Activated CD4-positive, alpha-beta T cell treated with anti-CD3 and anti-CD28 coated beads, Interleukin-2, Interleukin-4, amounts not matched to agents 100 ng/mL and 50 ng/mL, durations not matched to agents 16 hours and 8 hours (primary cell): ENCODE results near the gene BMP2K.
"Not testable (repeated sequence)": the region's sequence is repeated elsewhere in the genome, so short reads cannot be mapped to it uniquely, and the experiment has no call there.

Source experiments
- DNase-seq: peaks from one replicate; pipeline ENCODE4 v3.0.0-alpha.2; 2020; ENCODE audit warnings: low spot score

The BMP2K gene

DNA sequence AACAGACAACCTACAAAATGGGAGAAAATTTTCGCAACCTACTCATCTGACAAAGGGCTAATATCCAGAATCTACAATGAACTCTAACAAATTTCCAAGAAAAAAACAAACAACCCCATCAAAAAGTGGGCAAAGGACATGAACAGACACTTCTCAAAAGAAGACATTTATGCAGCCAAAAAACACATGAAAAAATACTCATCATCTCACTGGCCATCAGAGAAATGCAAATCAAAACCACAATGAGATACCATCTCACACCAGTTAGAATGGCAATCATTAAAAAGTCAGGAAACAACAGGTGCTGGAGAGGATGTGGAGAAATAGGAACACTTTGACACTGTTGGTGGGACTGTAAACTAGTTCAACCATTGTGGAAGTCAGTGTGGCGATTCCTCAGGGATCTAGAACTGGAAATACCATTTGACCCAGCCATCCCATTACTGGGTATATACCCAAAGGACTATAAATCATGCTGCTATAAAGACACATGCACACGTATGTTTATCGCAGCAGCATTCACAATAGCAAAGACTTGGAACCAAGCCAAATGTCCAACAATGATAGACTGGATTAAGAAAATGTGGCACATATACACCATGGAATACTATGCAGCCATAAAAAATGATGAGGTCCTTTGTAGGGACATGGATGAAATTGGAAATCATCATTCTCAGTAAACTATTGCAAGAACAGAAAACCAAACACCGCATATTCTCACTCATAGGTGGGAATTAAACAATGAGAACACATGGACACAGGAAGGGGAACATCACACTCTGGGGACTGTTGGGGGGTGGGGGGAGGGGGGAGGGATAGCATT lies 19.7 kb downstream of the BMP2K start:
- DNase-seq: not testable (repeated sequence)

DNA sequence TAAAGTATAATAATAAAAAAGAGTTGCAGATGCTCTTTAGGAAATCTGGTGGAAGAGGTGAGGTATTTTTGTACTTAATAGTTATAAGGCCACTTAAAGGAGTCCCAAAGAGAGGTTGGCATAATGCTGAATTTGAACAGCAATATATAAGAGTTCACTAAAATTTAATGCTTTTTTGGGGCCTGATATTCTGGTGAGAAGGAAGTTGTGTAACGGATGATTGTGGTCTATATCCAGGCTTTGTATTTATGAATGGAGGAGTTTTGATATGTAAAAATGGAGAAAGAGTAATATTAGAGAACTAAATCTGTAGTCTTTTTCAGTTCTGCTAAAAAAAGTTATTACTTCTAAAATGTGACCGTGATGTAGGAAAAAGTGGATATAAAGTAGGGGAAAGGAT lies 20.4 kb downstream of the BMP2K start:
- no peak for DNase-seq

DNA sequence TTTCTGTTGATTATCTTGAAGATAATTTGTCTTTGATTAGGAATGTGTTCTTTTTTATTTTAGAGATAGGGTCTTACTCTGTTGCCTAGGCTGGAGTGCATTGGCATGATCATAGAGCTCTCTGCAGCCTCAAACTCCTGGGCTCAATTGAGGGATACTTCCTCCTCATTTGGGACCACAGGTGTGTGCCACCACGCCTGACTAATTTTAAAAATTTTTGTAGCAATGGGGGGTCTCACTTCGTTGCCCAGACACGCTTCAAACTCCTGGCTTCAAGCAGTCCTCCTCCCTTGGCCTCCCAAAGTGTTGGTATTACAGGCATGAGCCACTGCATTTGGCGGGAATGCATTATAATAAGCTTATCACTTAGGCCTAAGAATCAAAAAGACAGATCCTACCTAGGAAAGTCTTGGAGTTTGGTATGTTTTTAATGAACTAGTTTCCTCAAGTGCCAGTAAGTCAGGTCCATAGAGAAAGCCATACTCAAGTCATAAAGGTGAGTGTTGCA lies 21.7 kb downstream of the BMP2K start:
- no peak for DNase-seq

DNA sequence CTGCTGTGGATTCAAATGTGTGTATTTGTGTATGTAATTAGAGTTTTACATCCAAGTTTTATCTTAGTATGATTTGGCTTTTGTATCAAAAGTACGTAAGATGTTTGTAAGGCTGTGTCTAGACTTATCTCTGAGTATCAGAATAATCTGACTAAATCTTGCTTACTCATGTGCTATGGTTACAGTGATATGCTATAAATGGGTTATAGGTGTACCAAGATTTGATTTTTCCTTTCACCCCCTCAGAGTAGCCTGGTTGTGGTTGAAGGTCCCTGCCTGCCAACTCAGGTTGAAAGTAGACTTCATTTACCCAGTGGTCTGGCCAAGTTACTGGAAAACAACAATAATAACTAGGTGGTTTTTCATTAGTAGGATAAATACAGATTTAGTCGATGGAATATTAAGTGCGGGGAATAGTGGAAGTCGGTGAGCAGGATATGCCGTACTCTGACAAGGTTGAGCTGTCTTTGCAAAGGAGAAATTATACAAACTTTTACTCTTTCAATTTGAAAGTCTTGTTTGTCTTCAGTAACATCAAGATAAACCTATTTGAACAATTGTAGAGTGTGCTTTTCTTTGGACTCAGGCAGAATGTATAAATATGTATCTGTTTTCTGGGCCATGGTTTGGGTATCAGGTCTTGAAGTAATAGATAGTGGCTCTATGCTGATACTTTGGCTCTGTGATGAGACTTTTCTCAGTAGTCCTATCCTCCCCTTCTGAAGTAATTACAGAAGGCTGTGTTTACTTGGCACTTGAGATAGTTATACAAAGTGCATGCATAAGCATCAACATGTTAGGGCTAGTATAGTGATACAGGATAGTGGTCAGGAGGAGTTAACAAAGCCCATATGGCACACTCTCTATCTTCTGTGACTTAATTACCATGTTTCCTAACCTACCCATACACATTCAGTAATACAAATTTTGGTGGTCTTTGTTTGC lies 23.7 kb downstream of the BMP2K start:
- peak; percentile 4 for DNase-seq

DNA sequence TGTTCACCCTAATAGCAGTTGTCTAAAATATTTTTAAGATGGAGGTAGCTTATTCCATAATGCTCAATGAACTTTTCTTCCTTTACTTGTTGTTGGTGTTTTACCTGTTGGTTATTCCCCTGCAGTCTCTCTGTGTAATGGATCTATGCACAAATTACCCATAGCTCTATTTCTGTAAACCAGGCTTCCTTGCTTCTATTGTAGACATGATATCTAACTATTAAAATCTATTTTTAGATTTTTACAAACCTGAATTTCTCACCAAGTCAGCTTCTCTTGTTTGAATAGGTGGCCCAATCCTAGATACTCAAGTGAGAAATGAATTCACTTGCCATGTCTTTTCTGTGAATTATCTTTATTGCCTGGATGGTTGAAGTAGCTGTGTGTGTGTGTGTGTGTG lies 24.8 kb downstream of the BMP2K start:
- DNase-seq: no peak

DNA sequence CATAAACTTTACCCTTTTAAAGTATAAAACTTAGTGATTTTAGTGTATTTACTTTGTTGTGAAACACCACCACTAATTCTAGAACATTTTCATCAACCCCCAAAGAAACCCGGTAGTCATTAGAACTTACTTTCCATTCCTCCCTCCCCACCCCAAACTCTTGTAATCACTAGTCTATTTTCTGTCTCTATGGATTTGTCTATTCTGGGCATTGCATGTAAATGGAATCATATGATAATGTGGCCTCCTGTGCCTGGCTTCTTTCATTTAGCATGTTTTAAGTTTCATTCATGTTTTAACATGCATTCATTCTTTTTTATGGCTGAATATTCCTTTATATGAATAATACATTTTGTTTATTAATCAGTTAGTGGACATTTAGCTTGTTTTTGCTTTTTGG lies 27.8 kb downstream of the BMP2K start:
- no peak for DNase-seq

DNA sequence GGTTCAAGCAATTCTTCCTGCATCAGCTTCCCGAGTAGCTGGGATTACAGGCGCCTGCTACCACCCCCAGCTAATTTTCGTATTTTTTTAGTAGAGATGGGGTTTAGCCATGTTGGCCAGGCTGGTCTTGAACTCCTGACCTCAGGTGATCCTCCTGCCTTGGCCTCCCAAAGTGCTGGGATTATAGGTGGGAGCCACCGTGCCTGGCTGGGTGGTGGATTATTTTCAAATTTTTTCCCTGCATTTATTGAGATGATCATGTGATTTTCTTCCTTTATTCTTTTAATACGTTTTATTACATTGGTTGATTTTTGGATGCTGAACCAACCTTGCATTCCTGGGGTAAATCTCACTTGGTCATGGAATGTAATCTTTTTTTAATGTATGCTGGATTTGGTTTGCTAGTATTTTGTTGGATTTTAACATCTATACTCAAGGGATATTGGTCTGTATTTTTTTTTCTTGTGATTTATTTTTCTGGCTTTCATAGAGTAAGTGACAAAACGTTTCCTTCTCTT lies 30.9 kb downstream of the BMP2K start:
- DNase-seq: no peak

DNA sequence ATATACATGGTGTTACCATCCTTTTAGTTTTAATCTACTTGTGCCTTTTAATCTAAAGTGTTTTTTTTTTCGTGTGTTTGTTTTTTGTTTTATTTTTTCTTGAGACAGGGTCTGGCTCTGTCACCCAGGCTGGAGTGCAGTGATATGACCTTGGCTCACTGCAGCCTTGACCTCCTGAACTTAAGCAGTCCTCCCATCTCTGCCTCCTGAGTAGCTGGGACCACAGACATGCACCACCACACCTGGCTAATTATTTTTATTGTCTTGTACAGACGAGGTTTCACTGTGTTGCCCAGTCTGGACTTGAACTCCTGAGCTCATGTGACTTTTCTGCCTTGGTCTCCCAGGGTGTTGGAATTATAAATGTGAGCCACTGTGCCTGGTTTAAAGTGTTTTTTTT lies 33.1 kb downstream of the BMP2K start:
- DNase-seq: no peak

DNA sequence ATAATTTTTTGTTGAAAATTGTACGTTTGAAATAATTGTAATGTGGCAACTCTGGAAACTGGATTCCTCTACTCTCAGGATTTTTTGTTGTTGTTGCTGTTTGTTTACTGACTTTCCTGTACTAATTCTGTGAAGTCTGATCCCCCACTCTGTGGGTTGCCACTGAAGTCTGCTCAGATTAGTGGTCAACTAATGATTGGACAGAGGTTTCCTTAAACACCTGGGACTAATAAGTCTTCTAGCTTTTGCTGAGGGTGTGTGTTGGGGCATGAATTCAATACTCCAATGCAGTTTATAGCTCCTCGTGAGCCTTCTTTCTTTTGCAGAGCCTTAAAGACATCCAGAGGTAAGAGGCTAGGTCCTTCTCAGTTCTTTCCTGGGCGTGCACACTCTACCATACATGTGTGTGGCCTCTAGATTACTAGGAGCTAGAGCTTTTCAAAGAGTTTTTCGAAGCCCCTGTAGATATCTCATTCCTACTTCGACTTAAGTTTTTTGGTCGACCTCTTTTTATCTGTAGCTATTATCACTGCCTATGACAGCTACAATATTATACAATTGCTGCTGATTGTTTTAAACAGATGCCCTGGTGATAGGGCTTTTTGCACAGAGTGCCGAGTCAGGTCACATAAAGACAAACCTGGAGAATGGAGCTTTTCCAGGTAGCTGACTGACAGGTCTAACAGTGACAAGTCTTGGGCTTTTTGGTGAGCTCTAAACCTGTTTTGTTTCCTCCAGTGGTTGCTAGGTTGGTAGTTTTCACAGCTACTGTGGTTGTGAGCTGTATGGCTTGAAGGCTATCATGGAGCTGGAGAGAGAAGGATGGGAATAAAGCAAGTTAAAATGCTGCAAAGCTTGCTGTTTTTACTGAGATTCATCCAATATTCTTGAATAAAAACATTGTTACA lies 34.0 kb downstream of the BMP2K start:
- no peak for DNase-seq

DNA sequence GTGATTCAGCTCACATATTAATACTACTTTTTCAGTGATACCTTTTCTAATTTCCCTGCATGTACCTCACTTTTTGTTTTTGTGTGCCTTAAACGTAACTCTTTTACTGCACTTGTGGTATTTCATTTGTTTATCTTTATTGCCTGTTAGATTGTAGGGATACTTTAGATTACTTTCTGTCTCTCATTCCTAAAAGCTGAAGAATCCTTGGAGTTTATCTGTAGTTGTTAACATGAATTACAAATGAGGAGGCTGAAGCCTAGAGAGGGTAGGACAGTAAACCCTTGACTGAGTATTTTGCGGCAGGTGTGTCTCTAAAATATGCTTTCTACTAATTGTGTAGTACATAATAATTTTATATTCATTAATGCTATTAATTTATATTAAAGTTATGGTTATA lies 34.9 kb downstream of the BMP2K start:
- no peak for DNase-seq

DNA sequence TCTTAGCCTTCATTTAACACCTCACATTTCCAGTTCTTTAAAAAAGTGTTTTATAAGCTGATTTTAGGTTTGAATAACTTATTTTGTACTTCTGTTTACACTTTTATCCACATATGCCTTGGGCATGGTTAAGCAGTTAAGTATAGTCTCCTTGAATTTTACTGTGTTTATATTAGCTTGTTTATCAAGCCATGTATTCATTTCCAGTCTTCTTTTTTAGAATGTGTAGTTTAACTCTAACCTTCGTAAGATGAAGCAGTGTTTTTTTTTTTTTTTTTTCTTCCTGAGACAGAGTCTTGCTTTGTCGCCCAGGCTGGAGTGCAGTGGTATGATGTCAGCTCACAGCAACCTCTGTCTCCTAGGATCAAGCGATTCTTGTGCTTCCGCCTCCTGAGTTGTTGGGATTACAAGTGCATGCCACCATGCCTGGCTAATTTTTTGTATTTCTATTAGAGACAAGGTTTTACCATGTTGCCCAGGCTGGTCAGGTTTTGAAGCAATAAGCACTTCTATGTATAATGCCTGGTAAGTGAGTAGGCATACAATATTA lies 42.5 kb downstream of the BMP2K start:
- DNase-seq: no peak

DNA sequence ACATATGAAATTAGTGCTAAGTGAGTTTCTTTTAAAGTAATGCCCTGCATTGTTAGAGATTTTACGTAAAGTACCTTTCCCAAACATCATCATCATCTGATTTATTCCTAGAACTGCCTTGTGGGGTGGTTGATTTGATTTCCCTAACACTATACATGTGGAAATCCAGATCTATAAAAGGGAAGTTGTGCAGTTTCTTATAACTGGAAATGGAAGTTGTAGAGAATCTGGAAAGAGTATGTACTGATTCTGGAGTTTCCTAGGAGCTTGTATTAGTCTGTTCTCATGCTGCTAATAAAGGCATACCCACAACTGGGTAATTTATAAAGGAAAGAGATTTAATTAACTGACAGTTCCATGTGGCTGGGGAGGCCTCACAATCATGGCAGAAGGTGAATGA lies 47.9 kb downstream of the BMP2K start:
- no peak for DNase-seq

DNA sequence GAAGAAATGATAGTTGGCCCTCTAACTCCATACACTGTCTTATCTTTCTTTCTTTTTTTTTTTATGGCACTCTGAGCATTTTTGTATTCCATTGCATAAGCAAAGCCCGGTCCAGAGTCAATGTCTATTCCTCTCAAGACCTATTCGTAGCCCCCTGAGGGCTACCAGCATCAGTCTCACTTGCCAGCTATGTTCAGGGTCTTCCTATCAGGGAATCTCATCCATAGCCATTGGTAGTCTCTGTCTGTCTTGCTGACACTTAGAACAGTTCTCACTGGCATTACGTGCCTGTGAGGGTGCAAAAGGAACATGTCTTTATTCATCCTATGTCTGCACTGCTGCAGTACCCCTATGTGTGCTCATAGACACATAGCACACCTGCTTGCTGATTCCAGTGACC lies 51.0 kb downstream of the BMP2K start:
- DNase-seq: no peak

DNA sequence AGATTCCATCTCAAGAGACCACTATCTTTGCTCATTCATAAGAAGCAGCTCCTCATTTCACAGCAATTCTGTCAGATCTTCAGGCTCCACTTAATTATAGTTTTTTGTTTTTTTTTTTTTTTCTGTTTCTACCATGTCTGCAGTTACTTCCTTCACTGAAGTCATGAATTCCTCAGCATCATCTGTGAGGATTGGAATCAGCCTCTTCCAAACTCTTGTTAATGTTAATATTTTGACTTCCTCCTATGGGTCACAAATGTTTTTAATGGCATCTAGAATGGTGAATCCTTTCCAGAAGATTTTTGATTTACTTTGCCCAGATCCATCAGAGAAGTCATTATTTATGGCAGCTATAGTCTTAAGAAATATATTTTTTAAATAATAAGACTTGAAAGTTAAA lies 53.1 kb downstream of the BMP2K start:
- no peak for DNase-seq

DNA sequence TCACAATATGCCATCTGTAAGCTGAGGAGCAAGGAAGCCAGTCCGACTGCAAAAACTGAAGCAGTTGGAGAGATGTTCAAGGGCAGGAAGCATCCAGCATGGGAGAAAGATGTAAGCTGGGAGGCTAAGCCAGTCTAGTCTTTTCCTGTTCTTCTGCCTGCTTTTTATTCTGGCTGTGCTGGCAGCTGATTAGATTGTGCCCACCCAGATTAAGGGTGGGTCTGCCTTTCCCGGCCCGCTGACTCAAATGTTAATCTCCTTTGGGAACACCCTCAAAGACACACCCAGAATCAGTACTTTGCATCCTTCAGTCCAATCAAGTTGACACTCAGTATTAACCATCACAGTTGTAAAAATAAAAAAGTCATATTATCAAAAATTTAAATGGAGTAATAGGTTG lies 63.5 kb downstream of the BMP2K start:
- DNase-seq: not testable (repeated sequence)

DNA sequence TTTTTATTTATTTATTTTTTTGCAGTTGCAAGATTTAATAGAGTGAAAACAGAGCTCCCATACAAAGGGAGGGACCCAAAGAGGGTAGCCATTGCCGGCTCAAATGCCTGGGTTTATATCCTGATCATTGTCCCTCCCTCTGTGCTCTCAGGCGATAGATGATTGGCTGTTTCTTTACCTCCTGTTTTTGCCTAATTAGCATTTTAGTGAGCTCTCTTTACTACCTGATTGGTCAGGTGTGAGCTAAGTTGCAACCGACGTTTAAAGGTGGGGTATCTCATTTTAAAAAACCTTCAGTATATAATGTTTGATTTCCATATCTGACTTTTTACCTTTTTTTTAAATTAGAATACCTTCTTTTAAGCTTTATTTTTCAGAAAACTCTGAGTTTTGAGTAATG lies 64.1 kb downstream of the BMP2K start:
- not testable (repeated sequence) for DNase-seq

DNA sequence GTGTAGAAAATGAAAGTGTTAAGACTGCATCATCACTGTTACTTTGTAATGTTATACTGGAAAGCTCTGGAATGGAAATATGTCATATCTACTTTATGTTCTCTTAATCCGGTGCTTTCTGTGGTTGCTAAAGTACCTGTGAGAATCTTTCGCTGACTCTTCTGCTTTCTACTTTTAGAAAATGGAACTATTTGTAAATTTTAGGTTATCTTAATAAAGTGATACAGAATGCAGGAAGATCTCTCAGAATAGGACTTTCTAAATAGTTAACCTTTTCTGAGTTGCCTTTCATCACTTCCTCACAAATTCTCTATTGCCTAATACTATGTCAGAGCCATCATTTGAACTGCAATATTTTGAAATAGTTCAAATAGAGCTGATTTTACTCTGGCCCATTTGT lies 69.3 kb downstream of the BMP2K start:
- no peak for DNase-seq

DNA sequence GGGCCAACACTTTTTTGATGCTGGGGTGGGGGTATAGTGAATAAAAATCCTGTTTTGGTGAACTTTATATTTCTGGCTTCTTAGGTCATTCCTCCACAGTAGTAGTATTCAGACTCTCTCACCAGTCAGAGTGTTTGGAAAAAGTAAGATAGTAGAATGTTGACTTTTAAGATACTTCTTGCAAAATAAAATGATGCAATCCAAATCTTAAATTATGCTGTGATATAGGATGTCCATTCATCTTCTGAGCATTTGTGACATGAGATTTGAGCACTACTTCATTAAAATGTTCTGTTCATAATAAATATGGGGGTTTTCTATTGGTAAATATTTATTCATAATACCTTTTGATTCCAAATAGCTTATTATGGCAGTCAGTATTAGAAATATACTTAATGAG lies 70.1 kb downstream of the BMP2K start:
- DNase-seq: no peak

DNA sequence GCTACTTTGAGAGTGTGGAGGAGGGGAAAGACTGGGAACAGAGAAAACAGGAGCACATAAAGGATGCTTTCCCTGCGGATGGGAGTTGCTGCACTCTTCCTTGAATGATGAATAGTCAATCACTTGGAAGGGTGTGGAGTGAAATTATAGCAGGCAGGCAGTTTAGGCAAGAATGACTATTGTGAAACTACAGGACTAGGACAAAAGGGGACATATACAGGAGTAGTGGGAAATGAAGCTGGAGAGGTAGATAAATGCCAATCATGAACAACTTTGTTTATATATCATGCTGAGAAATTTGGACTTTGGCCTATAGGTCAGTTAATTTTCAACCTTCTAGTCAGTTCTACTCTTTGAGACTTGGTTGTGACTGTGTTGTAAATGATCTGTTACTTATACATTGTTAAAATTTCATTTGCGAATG lies 86.2 kb downstream of the BMP2K start:
- DNase-seq: no peak

DNA sequence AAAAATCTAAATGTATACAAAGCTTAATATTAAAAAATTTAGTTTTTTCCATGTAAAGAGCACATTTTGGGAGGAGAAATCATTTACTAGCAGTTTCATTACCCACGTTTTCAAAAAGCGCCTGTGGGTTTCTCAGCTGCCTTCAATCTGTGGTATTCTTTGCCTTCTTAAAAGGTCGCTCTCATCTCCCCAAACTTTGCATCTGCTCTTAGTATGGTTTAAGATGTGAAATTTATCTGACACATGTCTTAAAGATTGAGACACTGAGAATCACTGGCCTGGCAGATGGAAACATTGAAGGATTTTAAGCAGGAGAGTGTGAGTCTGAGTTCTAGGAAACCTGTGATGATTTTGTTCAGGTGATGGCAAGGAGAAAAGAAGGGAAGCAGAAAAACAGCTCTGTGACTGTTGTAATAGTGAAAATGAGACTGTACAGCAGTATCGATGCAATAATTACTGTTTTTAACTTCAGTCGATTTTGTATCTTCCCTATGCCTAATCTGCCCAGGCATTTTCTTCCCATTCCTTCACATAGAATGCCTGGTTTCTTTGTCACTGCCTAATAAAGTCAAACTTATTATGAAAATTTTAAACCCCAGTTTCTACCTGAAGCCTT lies 87.2 kb downstream of the BMP2K start:
- no peak for DNase-seq

DNA sequence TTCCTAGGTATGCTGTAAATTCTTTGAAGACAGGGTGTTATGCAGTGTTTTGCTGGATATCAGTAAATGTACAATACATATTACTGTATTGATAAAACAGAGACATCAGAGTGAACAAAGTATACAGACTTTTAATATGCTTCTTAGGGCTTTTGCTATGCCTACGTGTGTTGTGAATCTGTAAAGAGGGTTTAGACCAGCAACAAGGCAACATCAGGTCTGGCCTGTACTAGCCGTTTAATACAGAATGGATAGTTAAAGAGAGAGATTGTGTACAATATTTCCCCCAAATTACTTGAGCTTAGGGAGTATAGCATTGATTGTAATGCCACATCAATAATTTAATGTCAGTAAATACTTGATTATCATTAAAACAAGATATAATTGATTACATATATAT lies 87.8 kb downstream of the BMP2K start:
- no peak for DNase-seq
